Bronchial epithelial cell (primary cell): ENCODE results near the gene CARNS1. TPM values are rescaled to one million over a fixed set of nuclear protein-coding genes. Genes with fewer than 3 reads are reported as not detected.
"Not testable (repeated sequence)": the region's sequence is repeated elsewhere in the genome, so short reads cannot be mapped to it uniquely, and the experiment has no call there.

ENCODE experiments used
- DNase-seq: peaks from one replicate; pipeline ENCODE4 v3.0.0-alpha.2; 2010; ENCODE audit warnings: low read depth
- FAIRE-seq: peaks from 2 replicates; lab custom pipeline; 2011; peaks lifted over from hg19 to GRCh38; lab: Jason Lieb, UNC
- H3K27me3 ChIP-seq: 2 replicates; pipeline ENCODE4 v1.5.1; 2011; ENCODE audit warnings: low read length; ENCODE audit not compliant: control insufficient read depth, insufficient read depth
- H3K36me3 ChIP-seq: 2 replicates; pipeline ENCODE4 v1.5.1; 2011; ENCODE audit warnings: low read length; ENCODE audit not compliant: control insufficient read depth, insufficient read depth
- H3K4me3 ChIP-seq: 2 replicates; pipeline ENCODE4 v1.5.1; 2011; ENCODE audit warnings: mild to moderate bottlenecking, low read depth, low read length, control low read depth
- CTCF ChIP-seq: IDR thresholded peaks from 2 replicates; pipeline ENCODE4 v1.5.1; 2011; ENCODE audit warnings: mild to moderate bottlenecking, moderate library complexity, low read length, control low read depth, inconsistent platforms; ENCODE audit not compliant: insufficient read depth, severe bottlenecking
- total RNA-seq: library from RNA; depleted of rRNA; stranded (reverse); fragments of >200 nt; gene quantifications from 2 replicates; pipeline ENCODE4 v1.2.1, GENCODE V29; 2014

CARNS1 gene
- total RNA-seq, 1 donor from 2014 or later, result under 0.01 TPM

- no peak for FAIRE-seq
These were observed 13.8 kb upstream of the CARNS1 start, which contains the start of gene PPP1CA for GRCh38 chr11:67401495-67402191. TSS of gene PPP1CA (minus strand) at chr11:67401858. CDS start at chr11:67401782, 76 bp downstream.

GRCh38 chr11:67402192-67402839 lies 13.2 kb upstream of the CARNS1 start:
- Histone ChIP-seq H3K36me3 (peaks cover 20% of the 10 kb centered on the region), H3K4me3 (peak overlapping the region; percentile 27)
- not testable (repeated sequence) for H3K27me3 ChIP-seq, DNase-seq, FAIRE-seq

More at GRCh38 chr11:67401495-67402191, 13.8 kb upstream of the CARNS1 start, which contains the start of gene PPP1CA:
- H3K4me3 ChIP-seq, result peak within 1 kb of the TSS; percentile 94
- peak; percentile 45 for TF ChIP-seq CTCF
- peaks cover 22% of the 10 kb centered on the region for H3K36me3 ChIP-seq
- no peaks in the 10 kb centered on the region for H3K27me3 ChIP-seq
- peak; percentile 53 for DNase-seq

- H3K4me3 ChIP-seq, H3K27me3 ChIP-seq: not testable (repeated sequence)
- H3K36me3 ChIP-seq, result peaks cover 12% of the 10 kb centered on the region
These were observed 12.4 kb upstream of the CARNS1 start for GRCh38 chr11:67403085-67403484.

GRCh38 chr11:67404515-67405195 lies 10.8 kb upstream of the CARNS1 start:
- no peak for TF ChIP-seq CTCF
- Histone ChIP-seq H3K27me3 (peaks cover 2% of the 10 kb centered on the region), H3K4me3 (no peak overlapping the region), H3K36me3 (peaks cover 2% of the 10 kb centered on the region)
- DNase-seq (no peak), FAIRE-seq (peak; percentile 62)

More at GRCh38 chr11:67403085-67403484, 12.4 kb upstream of the CARNS1 start:
- not testable (repeated sequence) for FAIRE-seq, DNase-seq

GRCh38 chr11:67405196-67405567 lies 10.3 kb upstream of the CARNS1 start:
- TF ChIP-seq CTCF, result no peak
- no peak overlapping the region for H3K4me3 ChIP-seq
- H3K27me3 ChIP-seq, result peaks cover 2% of the 10 kb centered on the region
- no peak for DNase-seq
- no peak for FAIRE-seq
- peaks cover 2% of the 10 kb centered on the region for H3K36me3 ChIP-seq

- no peak overlapping the region for H3K4me3 ChIP-seq
- no peaks in the 10 kb centered on the region for H3K36me3 ChIP-seq
- FAIRE-seq, result no peak
- no peak for TF ChIP-seq CTCF
- H3K27me3 ChIP-seq, result peaks cover 7% of the 10 kb centered on the region
- no peak for DNase-seq
These were observed 9.7 kb upstream of the CARNS1 start for GRCh38 chr11:67405688-67406339.
